Trophoblast cell (in vitro differentiated cells and primary cell): Measurements from ENCODE around the gene IL1R2.

ENCODE experiments used
- DNase-seq, 2 donors: peaks; one replicate each; pipeline ENCODE4 v3.0.0-alpha.2; 2016
- H2AFZ ChIP-seq: 2 replicates; pipeline ENCODE4 v1.6.1; 2013; ENCODE audit warnings: low read length, moderate library complexity, mild to moderate bottlenecking; ENCODE audit not compliant: insufficient read depth, poor library complexity
- H2AK5ac ChIP-seq: 2 replicates; pipeline ENCODE4 v1.6.1; 2013; ENCODE audit warnings: mild to moderate bottlenecking, low read length
- H2BK120ac ChIP-seq: 2 replicates; pipeline ENCODE4 v1.6.1; 2013; ENCODE audit warnings: low read length, mild to moderate bottlenecking, moderate library complexity; ENCODE audit not compliant: insufficient read depth, poor library complexity
- H2BK12ac ChIP-seq: 2 replicates; pipeline ENCODE4 v1.6.1; 2013; ENCODE audit warnings: mild to moderate bottlenecking, low read length, moderate library complexity
- H2BK5ac ChIP-seq: 2 replicates; pipeline ENCODE4 v1.6.1; 2013; ENCODE audit warnings: low read length, low read depth, moderate library complexity, mild to moderate bottlenecking; ENCODE audit not compliant: poor library complexity
- H3K14ac ChIP-seq: 2 replicates; pipeline ENCODE4 v1.6.1; 2013; ENCODE audit warnings: mild to moderate bottlenecking, low read length
- H3K18ac ChIP-seq: 2 replicates; pipeline ENCODE4 v1.6.1; 2013; ENCODE audit warnings: mild to moderate bottlenecking, low read length
- H3K23ac ChIP-seq: 2 replicates; pipeline ENCODE4 v1.6.1; 2013; ENCODE audit warnings: low read length
- H3K27ac ChIP-seq: 2 replicates; pipeline ENCODE4 v1.5.1; 2013; ENCODE audit warnings: low read depth, mild to moderate bottlenecking, inconsistent platforms, low read length, moderate library complexity
- H3K27me3 ChIP-seq: 2 replicates; pipeline ENCODE4 v1.6.1; 2013; ENCODE audit warnings: inconsistent platforms, mild to moderate bottlenecking, low read length, moderate library complexity; ENCODE audit not compliant: insufficient read depth
- H3K36me3 ChIP-seq, 2 experiments: 1 replicate in 1 of 2; 2 replicates in 1 of 2; pipeline ENCODE4 v1.6.1; 2013; ENCODE audit warnings: low read length in 2 of 2, mild to moderate bottlenecking in 2 of 2, moderate library complexity in 1 of 2; ENCODE audit not compliant: insufficient read depth in 2 of 2, control insufficient read depth in 1 of 2
- H3K4ac ChIP-seq: 2 replicates; pipeline ENCODE4 v1.6.1; 2013; ENCODE audit warnings: low read depth, mild to moderate bottlenecking, low read length, moderate library complexity
- H3K4me1 ChIP-seq, 2 experiments: 1 replicate in 1 of 2; 2 replicates in 1 of 2; pipeline ENCODE4 v1.6.1; 2013; ENCODE audit warnings: low read length in 2 of 2, mild to moderate bottlenecking in 2 of 2, moderate library complexity in 1 of 2; ENCODE audit not compliant: insufficient read depth in 2 of 2, control insufficient read depth in 1 of 2
- H3K4me2 ChIP-seq: 2 replicates; pipeline ENCODE4 v1.6.1; 2013; ENCODE audit warnings: inconsistent platforms, mild to moderate bottlenecking, low read length, moderate library complexity
- H3K4me3 ChIP-seq: 2 replicates; pipeline ENCODE4 v1.5.1; 2013; ENCODE audit warnings: mild to moderate bottlenecking, low read depth, low read length, inconsistent platforms
- H3K79me1 ChIP-seq: one replicate; pipeline ENCODE4 v1.6.1; 2013; ENCODE audit warnings: low read length
- H3K79me2 ChIP-seq: 2 replicates; pipeline ENCODE4 v1.6.1; 2013; ENCODE audit warnings: low read length, mild to moderate bottlenecking; ENCODE audit not compliant: control insufficient read depth, insufficient read depth, poor library complexity
- H3K9ac ChIP-seq: 2 replicates; pipeline ENCODE4 v1.6.1; 2013; ENCODE audit warnings: mild to moderate bottlenecking, low read length
- H3K9me3 ChIP-seq: 2 replicates; pipeline ENCODE4 v1.6.1; 2013; ENCODE audit warnings: low read depth, mild to moderate bottlenecking, control low read depth, inconsistent platforms, low read length; ENCODE audit not compliant: insufficient read depth
- H4K12ac ChIP-seq: 2 replicates; pipeline ENCODE4 v1.6.1; 2013; ENCODE audit warnings: low read depth, mild to moderate bottlenecking, low read length, moderate library complexity
- H4K8ac ChIP-seq: 2 replicates; pipeline ENCODE4 v1.6.1; 2013; ENCODE audit warnings: low read depth, mild to moderate bottlenecking, low read length, moderate library complexity
- H4K91ac ChIP-seq: one replicate; pipeline ENCODE4 v1.6.1; 2013; ENCODE audit warnings: low read depth, mild to moderate bottlenecking, low read length, moderate library complexity
- WGBS: extraction: QIAGEN DNeasy Blood & Tissue Kit; methylation state at CpG from one replicate; pipeline ENCODE4 v1.1.7; 2013; ENCODE audit warnings: missing lambda C conversion rate; ENCODE audit not compliant: insufficient read length, insufficient coverage; ENCODE audit errors: extremely low coverage; 5-methylcytosine and 5-hydroxymethylcytosine counted together

IL1R2 gene

GRCh38 chr2:102020596-102021170, 28.9 kb downstream of the IL1R2 start:
- no CpG with 5 or more reads among the region's 18 CpGs for WGBS
- H3K14ac ChIP-seq = peak overlapping the region; percentile 12
- H3K18ac ChIP-seq = peak overlapping the region; percentile 4

GRCh38 chr2:102021779-102022178, 30.0 kb downstream of the IL1R2 start:
- H3K23ac ChIP-seq = no peak overlapping the region
- peaks cover 5 to 7% of the 10 kb centered on the region in 2 experiments for H3K4me1 ChIP-seq
- H3K4ac ChIP-seq = no peak overlapping the region
- no peak overlapping the region for H2AFZ ChIP-seq
- H4K8ac ChIP-seq = no peak overlapping the region
- no peak overlapping the region for H3K18ac ChIP-seq
- H3K14ac ChIP-seq = no peak overlapping the region
- WGBS = no CpG with 5 or more reads among the region's 6 CpGs
- peaks cover 15% of the 10 kb centered on the region for H3K79me1 ChIP-seq
- H3K27me3 ChIP-seq = no peaks in the 10 kb centered on the region
- H4K12ac ChIP-seq = no peak overlapping the region
- no peak overlapping the region for H2AK5ac ChIP-seq
- H4K91ac ChIP-seq = peak overlapping the region; percentile 61
- H3K79me2 ChIP-seq = no peaks in the 10 kb centered on the region
- DNase-seq = no peak
- H2BK120ac ChIP-seq = peak overlapping the region; percentile 59
- H2BK12ac ChIP-seq = peak overlapping the region; percentile 32
- no peak overlapping the region for H3K4me3 ChIP-seq
- no peak overlapping the region for H3K27ac ChIP-seq
- no peak overlapping the region for H3K9ac ChIP-seq
- H2BK5ac ChIP-seq = no peak overlapping the region
- no peak overlapping the region for H3K4me2 ChIP-seq
- no peaks in the 10 kb centered on the region for H3K9me3 ChIP-seq
- H3K36me3 ChIP-seq = no peaks in the 10 kb centered on the region

More at GRCh38 chr2:102020596-102021170, 28.9 kb downstream of the IL1R2 start:
- H2BK12ac ChIP-seq = peak overlapping the region; percentile 46
- H2AK5ac ChIP-seq = peak overlapping the region; percentile 38
- no peaks in the 10 kb centered on the region for H3K27me3 ChIP-seq
- peaks cover 15% of the 10 kb centered on the region for H3K79me1 ChIP-seq
- H2BK5ac ChIP-seq = peak overlapping the region; percentile 23
- peaks cover 5 to 7% of the 10 kb centered on the region in 2 experiments for H3K4me1 ChIP-seq
- no peaks in the 10 kb centered on the region for H3K36me3 ChIP-seq
- no peak overlapping the region for H3K9ac ChIP-seq
- no peak overlapping the region for H3K27ac ChIP-seq
- H3K23ac ChIP-seq = no peak overlapping the region
- no peak overlapping the region for H4K12ac ChIP-seq
- H4K91ac ChIP-seq = peak overlapping the region; percentile 38
- no peak overlapping the region for H3K4ac ChIP-seq
- H3K9me3 ChIP-seq = no peaks in the 10 kb centered on the region
- H3K79me2 ChIP-seq = no peaks in the 10 kb centered on the region
- no peak overlapping the region for H4K8ac ChIP-seq
- H3K4me3 ChIP-seq = no peak overlapping the region
- peak overlapping the region; percentile 25 for H3K4me2 ChIP-seq
- H2AFZ ChIP-seq = no peak overlapping the region
- H2BK120ac ChIP-seq = no peak overlapping the region
- peak; percentile 90 to 96 for DNase-seq

- Histone ChIP-seq H2BK120ac (peak overlapping the region; percentile 10), H2AFZ (no peak overlapping the region), H3K27ac (no peak overlapping the region), H3K14ac (peak overlapping the region; percentile 32), H3K4ac (no peak overlapping the region), H4K12ac (no peak overlapping the region), H2AK5ac (no peak overlapping the region), H3K79me2 (no peaks in the 10 kb centered on the region), H3K27me3 (no peaks in the 10 kb centered on the region), H3K18ac (no peak overlapping the region), H3K4me1 (peaks cover 7 to 10% of the 10 kb centered on the region in 2 experiments), H3K9me3 (no peaks in the 10 kb centered on the region), H3K4me2 (no peak overlapping the region), H3K23ac (no peak overlapping the region), H3K9ac (no peak overlapping the region), H3K36me3 (no peaks in the 10 kb centered on the region), H2BK12ac (peak overlapping the region; percentile 46), H3K79me1 (peaks cover 17% of the 10 kb centered on the region), H3K4me3 (no peak overlapping the region), H4K8ac (no peak overlapping the region), H2BK5ac (no peak overlapping the region), H4K91ac (peak overlapping the region; percentile 33)
- no CpG with 5 or more reads among the region's 4 CpGs for WGBS
- no peak for DNase-seq
Observed at GRCh38 chr2:102022884-102023539, 31.3 kb downstream of the IL1R2 start.

- no peaks in the 10 kb centered on the region for H3K9me3 ChIP-seq
- no peak overlapping the region for H3K4me3 ChIP-seq
- peaks cover 17% of the 10 kb centered on the region for H3K79me1 ChIP-seq
- H2BK5ac ChIP-seq = no peak overlapping the region
- WGBS = no CpG with 5 or more reads among the region's 12 CpGs
- H2BK12ac ChIP-seq = peak overlapping the region; percentile 59
- H3K23ac ChIP-seq = no peak overlapping the region
- H2AFZ ChIP-seq = no peak overlapping the region
- H3K4me1 ChIP-seq = peaks cover 7 to 10% of the 10 kb centered on the region in 2 experiments
- H3K36me3 ChIP-seq = no peaks in the 10 kb centered on the region
- H3K4me2 ChIP-seq = no peak overlapping the region
- peak overlapping the region; percentile 59 for H3K14ac ChIP-seq
- H3K27me3 ChIP-seq = no peaks in the 10 kb centered on the region
- DNase-seq = no peak
- H2AK5ac ChIP-seq = peak overlapping the region; percentile 60
- peak overlapping the region; percentile 32 for H4K91ac ChIP-seq
- H4K8ac ChIP-seq = peak overlapping the region; percentile 71
- H3K4ac ChIP-seq = peak overlapping the region; percentile 4
- peak overlapping the region; percentile 67 for H3K18ac ChIP-seq
- H3K79me2 ChIP-seq = no peaks in the 10 kb centered on the region
- H3K9ac ChIP-seq = no peak overlapping the region
- no peak overlapping the region for H3K27ac ChIP-seq
- peak overlapping the region; percentile 91 for H2BK120ac ChIP-seq
- no peak overlapping the region for H4K12ac ChIP-seq
Observed at GRCh38 chr2:102024410-102024809, 32.6 kb downstream of the IL1R2 start.
